PC-3 (cell line): ENCODE measurements around the gene RNF222.

Experiments used
- EZH2 ChIP-seq: fragments of 300-600 bp; sonication (generic); IDR thresholded peaks from one replicate; pipeline ENCODE4 v1.6.1; 2017; ENCODE audit warnings: antibody characterized with exemption, mild to moderate bottlenecking, low read length; ENCODE audit not compliant: unreplicated experiment
- EZH2phosphoT487 ChIP-seq: fragments of 300-600 bp; sonication (generic); IDR thresholded peaks from 2 replicates; pipeline ENCODE4 v1.6.1; 2018; ENCODE audit warnings: mild to moderate bottlenecking, antibody characterized with exemption, low read length, borderline replicate concordance
- TF ChIP-seq, protein P1 (sequence below): fragments of 300-600 bp; sonication (generic); conservative IDR thresholded peaks from 2 replicates; pipeline ENCODE4 v1.5.1; 2017; ENCODE audit warnings: antibody characterized with exemption, low read depth, mild to moderate bottlenecking, low read length

GRCh38 chr17:8392674-8393469, 4.8 kb downstream of the RNF222 start:
- TF ChIP-seq, protein P1, sequence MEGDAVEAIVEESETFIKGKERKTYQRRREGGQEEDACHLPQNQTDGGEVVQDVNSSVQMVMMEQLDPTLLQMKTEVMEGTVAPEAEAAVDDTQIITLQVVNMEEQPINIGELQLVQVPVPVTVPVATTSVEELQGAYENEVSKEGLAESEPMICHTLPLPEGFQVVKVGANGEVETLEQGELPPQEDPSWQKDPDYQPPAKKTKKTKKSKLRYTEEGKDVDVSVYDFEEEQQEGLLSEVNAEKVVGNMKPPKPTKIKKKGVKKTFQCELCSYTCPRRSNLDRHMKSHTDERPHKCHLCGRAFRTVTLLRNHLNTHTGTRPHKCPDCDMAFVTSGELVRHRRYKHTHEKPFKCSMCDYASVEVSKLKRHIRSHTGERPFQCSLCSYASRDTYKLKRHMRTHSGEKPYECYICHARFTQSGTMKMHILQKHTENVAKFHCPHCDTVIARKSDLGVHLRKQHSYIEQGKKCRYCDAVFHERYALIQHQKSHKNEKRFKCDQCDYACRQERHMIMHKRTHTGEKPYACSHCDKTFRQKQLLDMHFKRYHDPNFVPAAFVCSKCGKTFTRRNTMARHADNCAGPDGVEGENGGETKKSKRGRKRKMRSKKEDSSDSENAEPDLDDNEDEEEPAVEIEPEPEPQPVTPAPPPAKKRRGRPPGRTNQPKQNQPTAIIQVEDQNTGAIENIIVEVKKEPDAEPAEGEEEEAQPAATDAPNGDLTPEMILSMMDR = no peak
- TF ChIP-seq EZH2phosphoT487 (no peak), EZH2 (no peak)
